DND-41 (cell line): ENCODE results near the gene NDUFB6.
A peak's percentile ranks its signal among the peaks of the same experiment; 100 is the strongest.

Source experiments
- ATAC-seq: fragments of 200-7000 bp; cut with Tn5 transposase; 3 replicates; pipeline ENCODE4 v1.9.1; 2021; ENCODE audit warnings: low read depth; ENCODE audit not compliant: insufficient read depth
- DNase-seq: peaks from one replicate; pipeline ENCODE4 v3.0.0-alpha.2; 2020
- H2AFZ ChIP-seq: 2 replicates; pipeline ENCODE4 v1.6.0; 2012; ENCODE audit warnings: low read depth, low read length
- H3K27ac ChIP-seq: 2 replicates; pipeline ENCODE4 v1.5.1; 2012; ENCODE audit warnings: low read length, inconsistent platforms
- H3K27me3 ChIP-seq: fragments of 200-600 bp; sonication (generic); 2 replicates; pipeline ENCODE4 v1.6.0; 2012; ENCODE audit warnings: low read length, mild to moderate bottlenecking, inconsistent platforms; ENCODE audit not compliant: insufficient read depth, poor library complexity
- H3K36me3 ChIP-seq: 2 replicates; pipeline ENCODE4 v1.5.1; 2012; ENCODE audit warnings: low read length, inconsistent platforms; ENCODE audit not compliant: insufficient read depth
- H3K4me1 ChIP-seq: 2 replicates; pipeline ENCODE4 v1.5.1; 2012; ENCODE audit warnings: mild to moderate bottlenecking, low read length; ENCODE audit not compliant: insufficient read depth
- H3K4me2 ChIP-seq: 2 replicates; pipeline ENCODE4 v1.6.0; 2012; ENCODE audit warnings: mild to moderate bottlenecking, moderate library complexity, low read length, inconsistent platforms; ENCODE audit not compliant: insufficient read depth
- H3K4me3 ChIP-seq, 2 experiments: fragments of 200-600 bp in 1 of 2; shearing (Covaris generic) in 1 of 2; 2 replicates each; pipeline ENCODE4 v1.5.1; 2012 to 2016; ENCODE audit warnings: inconsistent platforms in 2 of 2, low read length in 2 of 2, mild to moderate bottlenecking in 2 of 2, low read depth in 1 of 2, moderate library complexity in 1 of 2
- H3K79me2 ChIP-seq: 2 replicates; pipeline ENCODE4 v1.6.0; 2012; ENCODE audit warnings: low read length, inconsistent platforms; ENCODE audit not compliant: insufficient read depth
- H3K9ac ChIP-seq: 2 replicates; pipeline ENCODE4 v1.6.0; 2012; ENCODE audit warnings: low read depth, mild to moderate bottlenecking, inconsistent platforms, low read length, moderate library complexity
- H3K9me3 ChIP-seq: 2 replicates; pipeline ENCODE4 v1.5.1; 2012; ENCODE audit warnings: low read length, moderate library complexity, mild to moderate bottlenecking, inconsistent platforms; ENCODE audit not compliant: insufficient read depth, severe bottlenecking
- H4K20me1 ChIP-seq: 2 replicates; pipeline ENCODE4 v1.6.0; 2012; ENCODE audit warnings: low read length; ENCODE audit not compliant: insufficient read depth
- CTCF ChIP-seq: IDR thresholded peaks from 2 replicates; pipeline ENCODE4 v1.5.1; 2012; ENCODE audit warnings: borderline replicate concordance, low read length, moderate library complexity, mild to moderate bottlenecking; ENCODE audit not compliant: poor library complexity, severe bottlenecking; ENCODE audit errors: extremely low read depth
- EZH2 ChIP-seq: IDR thresholded peaks from 3 replicates; pipeline ENCODE4 v1.6.1; 2012; ENCODE audit warnings: borderline replicate concordance, low read depth, mild to moderate bottlenecking, moderate library complexity, low read length, inconsistent platforms; ENCODE audit not compliant: severe bottlenecking

NDUFB6 gene

GRCh38 chr9:32577316-32577715, 4.4 kb upstream of the NDUFB6 start:
- Histone ChIP-seq H3K27me3 (peaks cover 3% of the 10 kb centered on the region), H3K4me2 (no peak overlapping the region), H3K4me1 (peaks cover 8% of the 10 kb centered on the region; the same call in 1 of the 2 replicates), H3K9ac (no peak overlapping the region), H4K20me1 (no peaks in the 10 kb centered on the region), H3K27ac (no peak overlapping the region), H3K36me3 (no peaks in the 10 kb centered on the region; the same call in 1 of the 2 replicates), H3K79me2 (peaks cover 13% of the 10 kb centered on the region), H3K9me3 (no peaks in the 10 kb centered on the region), H2AFZ (no peak overlapping the region), H3K4me3 (no peak overlapping the region)
- ATAC-seq (no peak), DNase-seq (no peak)
- no peak for TF ChIP-seq EZH2
- TF ChIP-seq CTCF = no peak

- Histone ChIP-seq H3K27ac (no peak overlapping the region), H3K9me3 (no peaks in the 10 kb centered on the region), H3K27me3 (peaks cover 3% of the 10 kb centered on the region), H3K4me2 (no peak overlapping the region), H4K20me1 (peaks cover 9% of the 10 kb centered on the region; the same call in 1 of the 2 replicates), H2AFZ (no peak overlapping the region), H3K36me3 (peaks cover 6% of the 10 kb centered on the region), H3K4me3 (no peak overlapping the region), H3K9ac (no peak overlapping the region), H3K4me1 (peaks cover 32% of the 10 kb centered on the region), H3K79me2 (peaks cover 38% of the 10 kb centered on the region)
- DNase-seq = no peak
- ATAC-seq = no peak
- no peak for TF ChIP-seq EZH2
- no peak for TF ChIP-seq CTCF
Observed at GRCh38 chr9:32574858-32575257, 1.9 kb upstream of the NDUFB6 start.

- peak overlapping the region; percentile 91 for H3K9ac ChIP-seq
- TF ChIP-seq EZH2 = no peak
- no peak for TF ChIP-seq CTCF
- peak overlapping the region; percentile 88; the same call in 1 of the 2 replicates for H3K27ac ChIP-seq
- peak overlapping the region; percentile 93 for H2AFZ ChIP-seq
- H4K20me1 ChIP-seq = peaks cover 9% of the 10 kb centered on the region; the same call in 1 of the 2 replicates
- H3K4me1 ChIP-seq = peaks cover 32% of the 10 kb centered on the region
- H3K9me3 ChIP-seq = no peaks in the 10 kb centered on the region
- H3K4me3 ChIP-seq = peak overlapping the region in 1 of 2 experiments; percentile 98; a peak in 1 of 4 replicates
- peak overlapping the region; percentile 74 for H3K4me2 ChIP-seq
- no peak for ATAC-seq
- no peak for DNase-seq
- peaks cover 47% of the 10 kb centered on the region for H3K79me2 ChIP-seq
- no peaks in the 10 kb centered on the region for H3K27me3 ChIP-seq
- H3K36me3 ChIP-seq = peaks cover 10% of the 10 kb centered on the region
Observed at GRCh38 chr9:32573821-32574220, 862 bp upstream of the NDUFB6 start.
